GM12873 (cell line): Measurements from ENCODE around the gene NOL9.

Source experiments
- TF ChIP-seq, protein P1 (sequence below): IDR thresholded peaks from 2 replicates; pipeline ENCODE4 v1.5.1; 2012; ENCODE audit warnings: low read depth, mild to moderate bottlenecking, moderate library complexity, low read length, control low read depth; ENCODE audit not compliant: insufficient read depth; ENCODE audit errors: missing control alignments

NOL9 gene

DNA sequence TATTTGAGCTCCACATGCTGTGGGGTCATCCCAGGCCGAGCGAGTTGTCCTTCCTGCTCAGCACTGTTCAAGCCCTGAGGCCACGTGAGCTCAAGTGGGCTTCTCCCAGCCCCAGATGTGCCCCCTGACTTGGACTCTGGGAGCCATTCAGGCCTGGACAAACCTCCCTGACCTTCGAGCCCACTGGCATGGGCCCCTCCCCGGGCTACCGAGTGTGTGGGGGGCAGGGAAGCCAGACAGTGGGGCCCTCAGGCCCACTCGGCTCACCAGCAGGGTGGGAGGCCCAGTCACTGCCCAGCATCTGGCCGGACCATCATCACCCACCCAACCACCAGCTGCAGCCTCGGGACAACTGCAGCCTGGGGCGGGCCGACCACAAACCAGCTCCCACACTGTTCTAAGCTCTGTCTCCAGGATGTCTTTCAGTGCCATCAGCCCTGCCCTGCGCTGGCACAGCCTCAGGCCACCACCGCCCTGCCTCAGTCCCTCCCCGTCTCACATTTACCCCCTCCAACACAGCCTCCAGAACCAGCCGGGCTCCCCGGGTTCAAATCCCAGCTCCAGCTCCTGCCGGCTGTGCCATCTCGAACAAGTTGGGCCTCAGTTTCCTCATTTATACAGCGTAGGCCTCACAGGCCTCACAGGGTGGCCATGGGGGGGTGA lies 41.9 kb downstream of the NOL9 start:
- TF ChIP-seq, protein P1, sequence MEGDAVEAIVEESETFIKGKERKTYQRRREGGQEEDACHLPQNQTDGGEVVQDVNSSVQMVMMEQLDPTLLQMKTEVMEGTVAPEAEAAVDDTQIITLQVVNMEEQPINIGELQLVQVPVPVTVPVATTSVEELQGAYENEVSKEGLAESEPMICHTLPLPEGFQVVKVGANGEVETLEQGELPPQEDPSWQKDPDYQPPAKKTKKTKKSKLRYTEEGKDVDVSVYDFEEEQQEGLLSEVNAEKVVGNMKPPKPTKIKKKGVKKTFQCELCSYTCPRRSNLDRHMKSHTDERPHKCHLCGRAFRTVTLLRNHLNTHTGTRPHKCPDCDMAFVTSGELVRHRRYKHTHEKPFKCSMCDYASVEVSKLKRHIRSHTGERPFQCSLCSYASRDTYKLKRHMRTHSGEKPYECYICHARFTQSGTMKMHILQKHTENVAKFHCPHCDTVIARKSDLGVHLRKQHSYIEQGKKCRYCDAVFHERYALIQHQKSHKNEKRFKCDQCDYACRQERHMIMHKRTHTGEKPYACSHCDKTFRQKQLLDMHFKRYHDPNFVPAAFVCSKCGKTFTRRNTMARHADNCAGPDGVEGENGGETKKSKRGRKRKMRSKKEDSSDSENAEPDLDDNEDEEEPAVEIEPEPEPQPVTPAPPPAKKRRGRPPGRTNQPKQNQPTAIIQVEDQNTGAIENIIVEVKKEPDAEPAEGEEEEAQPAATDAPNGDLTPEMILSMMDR, result no peak

- TF ChIP-seq, protein P1, result no peak
Observed at GRCh38 chr1:6511561-6512244, 42.6 kb downstream of the NOL9 start.

GRCh38 chr1:6511056-6511455 lies 43.3 kb downstream of the NOL9 start:
- TF ChIP-seq, protein P1, result no peak

- TF ChIP-seq, protein P1, result no peak
Observed at GRCh38 chr1:6510493-6510892, 43.8 kb downstream of the NOL9 start.

DNA sequence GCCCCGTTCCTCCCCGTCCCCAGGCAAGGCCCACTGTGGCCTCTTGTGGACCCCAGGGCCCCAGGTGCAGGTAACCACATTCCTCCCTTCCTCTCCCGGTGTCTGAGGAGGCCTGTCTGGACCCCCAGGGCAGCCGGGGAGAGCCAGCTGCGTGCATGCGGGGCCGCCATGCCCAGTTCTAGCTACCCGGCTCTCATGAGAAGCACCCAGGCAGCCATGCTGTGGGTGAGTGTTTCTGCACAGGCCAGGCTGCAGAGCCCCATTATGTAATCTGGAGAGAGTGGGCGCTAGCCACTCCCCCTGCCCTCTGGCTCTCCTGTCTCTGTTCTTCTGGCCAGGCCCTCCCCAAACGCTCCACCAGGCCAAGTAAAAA lies 44.4 kb downstream of the NOL9 start:
- TF ChIP-seq, protein P1, result no peak

DNA sequence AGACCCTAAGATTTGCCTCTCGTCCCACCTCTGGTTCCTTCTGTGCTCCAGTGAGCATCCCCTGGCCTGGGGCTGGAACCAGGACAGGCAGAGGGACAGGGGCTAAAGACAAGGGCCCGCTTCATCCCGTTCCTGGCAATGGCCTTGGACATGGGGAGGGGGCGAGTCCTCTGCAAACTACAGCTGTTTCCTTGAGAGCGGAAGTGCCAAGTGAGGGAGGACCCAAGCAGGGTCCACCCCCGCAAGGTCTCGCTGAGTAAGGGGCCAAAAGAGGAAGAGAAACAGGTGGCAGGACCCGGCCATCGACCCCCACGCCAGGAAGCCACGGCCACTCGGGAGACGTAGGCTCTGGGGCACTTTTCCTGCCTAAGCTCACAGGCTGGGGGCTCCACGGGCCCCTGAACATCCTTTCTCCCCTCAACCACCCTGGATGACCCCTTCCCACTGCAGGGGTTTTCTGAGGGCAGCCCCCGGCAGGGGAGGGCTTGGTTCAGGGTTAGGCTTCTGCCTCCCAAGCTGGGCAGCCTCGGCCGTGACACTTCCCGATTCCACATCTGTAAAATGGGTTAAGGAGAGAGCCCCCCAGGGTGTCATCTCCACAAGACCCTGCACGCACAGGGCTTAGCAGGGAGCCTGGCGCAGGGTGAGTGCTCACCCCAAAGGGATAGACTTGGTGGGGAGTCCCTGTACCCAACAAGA lies 44.9 kb downstream of the NOL9 start:
- TF ChIP-seq, protein P1, result no peak

GRCh38 chr1:6508816-6509189 lies 45.5 kb downstream of the NOL9 start:
- TF ChIP-seq, protein P1, result no peak
